Esophagus muscularis mucosa (tissue), 4 donors: ENCODE data around the gene BCL2L1. TPM values are rescaled to one million over a fixed set of nuclear protein-coding genes. Genes with fewer than 3 reads are reported as not detected.

Source experiments
- DNase-seq: peaks from one replicate; pipeline ENCODE4 v3.0.0-alpha.2; 2017; ENCODE audit errors: extremely low spot score
- H3K27ac ChIP-seq, 4 donors: fragments of 200-600 bp; sonication (generic); replicated peaks in 1 of 4; 1 replicate in 3 of 4; 2 replicates in 1 of 4; pipeline ENCODE4 v1.5.1; 2016 to 2019; ENCODE audit warnings: mild to moderate bottlenecking in 1 of 4
- H3K27me3 ChIP-seq, 4 donors: fragments of 200-600 bp; sonication (generic); one replicate each; pipeline versions ENCODE4 v1.5.1 to v1.6.0; 2016 to 2019
- H3K36me3 ChIP-seq, 4 donors: fragments of 200-600 bp; sonication (generic); one replicate each; pipeline ENCODE4 v1.5.1; 2016 to 2019
- H3K4me1 ChIP-seq, 4 donors: fragments of 200-600 bp; sonication (generic); one replicate each; pipeline ENCODE4 v1.5.1; 2016 to 2019
- H3K4me3 ChIP-seq, 4 donors: fragments of 200-600 bp; sonication (generic); 1 replicate in 2 of 4; 2 replicates in 2 of 4; pipeline ENCODE4 v1.5.1; 2016 to 2019; ENCODE audit warnings: mild to moderate bottlenecking in 4 of 4, moderate library complexity in 1 of 4
- H3K9me3 ChIP-seq, 4 donors: fragments of 200-600 bp; sonication (generic); 1 replicate in 3 of 4; 2 replicates in 1 of 4; pipeline ENCODE4 v1.5.1; 2016 to 2019
- CTCF ChIP-seq, 3 experiments: fragments of 200-600 bp in 2 of 3; fragments of 450-650 bp in 1 of 3; sonication (generic) in 2 of 3; IDR thresholded peaks; one replicate each; pipeline ENCODE4 v1.5.1; 2017 to 2019; ENCODE audit warnings: antibody characterized with exemption in 3 of 3, mild to moderate bottlenecking in 2 of 3, moderate library complexity in 1 of 3
- EP300 ChIP-seq: sonication (generic); formaldehyde crosslinking; IDR thresholded peaks from one replicate; pipeline ENCODE4 v1.6.1; 2017; ENCODE audit warnings: antibody characterized with exemption
- POLR2A ChIP-seq: fragments of 450-650 bp; IDR thresholded peaks from one replicate; pipeline ENCODE4 v1.6.1; 2017; ENCODE audit warnings: antibody characterized with exemption, moderate library complexity, mild to moderate bottlenecking, low read depth
- POLR2AphosphoS5 ChIP-seq, 2 donors: sonication (generic); formaldehyde crosslinking; IDR thresholded peaks; one replicate each; pipeline ENCODE4 v1.6.1; 2017; ENCODE audit warnings: antibody characterized with exemption in 2 of 2
- WGBS: methylation state at CpG from one replicate; pipeline ENCODE4 v1.1.5; 2018; 5-methylcytosine and 5-hydroxymethylcytosine counted together
- intact Hi-C: fragments of 100-400 bp; cut with DNase I; formaldehyde crosslinking; loops from one replicate; pipeline ENCODE4 v1.15.1; 2023
- total RNA-seq, 4 donors: library from RNA; depleted of rRNA; stranded (reverse); fragments of >200 nt; gene quantifications; one replicate each; pipeline versions ENCODE4 v1.1.0 to v1.2.1, GENCODE V29; 2016

BCL2L1 gene
- total RNA-seq, 4 donors from 2014 or later, result 94.3 to 181 (median 140) TPM

GRCh38 chr20:31678389-31679356, 44.0 kb downstream of the BCL2L1 start:
- no peak overlapping the region for H3K27ac ChIP-seq
- peaks cover 90 to 98% (median 92%) of the 10 kb centered on the region in 4 donors for H3K4me1 ChIP-seq
- intact Hi-C loops, result no loop called here
- no peak for DNase-seq
- WGBS, result 86% methylated on average over 8 of the region's 9 CpGs
- no peak for TF ChIP-seq POLR2A
- TF ChIP-seq POLR2AphosphoS5 (IDR thresholded peaks at IDR 0.05), result no peak
- no peak for TF ChIP-seq CTCF (IDR thresholded peaks at IDR 0.05)
- no peak for TF ChIP-seq EP300
- no peaks in the 10 kb centered on the region for H3K27me3 ChIP-seq
- peaks cover 0 to 50% (median 30%) of the 10 kb centered on the region in 4 donors for H3K36me3 ChIP-seq
- H3K4me3 ChIP-seq, result no peak overlapping the region
- H3K9me3 ChIP-seq, result no peaks in the 10 kb centered on the region

- H3K27ac ChIP-seq, result no peak overlapping the region
- WGBS, result 100% methylated on average over 1 of the region's 2 CpGs
- H3K9me3 ChIP-seq, result no peaks in the 10 kb centered on the region
- peaks cover 0 to 50% (median 30%) of the 10 kb centered on the region in 4 donors for H3K36me3 ChIP-seq
- intact Hi-C loops, result no loop called here
- peaks cover 92 to 98% (median 94%) of the 10 kb centered on the region in 4 donors for H3K4me1 ChIP-seq
- H3K27me3 ChIP-seq, result no peaks in the 10 kb centered on the region
- TF ChIP-seq EP300, result no peak
- TF ChIP-seq CTCF (IDR thresholded peaks at IDR 0.05), result no peak
- TF ChIP-seq POLR2AphosphoS5 (IDR thresholded peaks at IDR 0.05), result no peak
- TF ChIP-seq POLR2A, result no peak
- H3K4me3 ChIP-seq, result no peak overlapping the region
- DNase-seq, result no peak
These were observed 45.0 kb downstream of the BCL2L1 start for GRCh38 chr20:31677553-31678260.

- intact Hi-C loops, result no loop called here
- H3K27ac ChIP-seq, result peak overlapping the region; percentile 68 to 88 (median 82)
- peaks cover 93 to 99% (median 95%) of the 10 kb centered on the region in 4 donors for H3K4me1 ChIP-seq
These were observed 46.1 kb downstream of the BCL2L1 start for GRCh38 chr20:31676609-31676989.

More at GRCh38 chr20:31676609-31676989, 46.1 kb downstream of the BCL2L1 start:
- no peak for TF ChIP-seq POLR2AphosphoS5 (IDR thresholded peaks at IDR 0.05)
- no peak for TF ChIP-seq CTCF (IDR thresholded peaks at IDR 0.05)
- no peak for TF ChIP-seq EP300
- no peak for TF ChIP-seq POLR2A
- H3K36me3 ChIP-seq, result peaks cover 0 to 48% (median 30%) of the 10 kb centered on the region in 4 donors
- 97% methylated on average over 7 of the region's 7 CpGs for WGBS
- H3K4me3 ChIP-seq, result no peak overlapping the region
- H3K27me3 ChIP-seq, result no peaks in the 10 kb centered on the region
- DNase-seq, result no peak
- H3K9me3 ChIP-seq, result no peaks in the 10 kb centered on the region
